ENCODE results near the gene DOCK10. TPM values are rescaled to one million over a fixed set of nuclear protein-coding genes. Genes with fewer than 3 reads are reported as not detected.

DOCK10 gene
- total and polyA plus RNA-seq, 2 donors (not counting 3 experiments of a cell fraction or from before 2014, with no cell fraction given), result 5.8 to 23.0 TPM

DNA sequence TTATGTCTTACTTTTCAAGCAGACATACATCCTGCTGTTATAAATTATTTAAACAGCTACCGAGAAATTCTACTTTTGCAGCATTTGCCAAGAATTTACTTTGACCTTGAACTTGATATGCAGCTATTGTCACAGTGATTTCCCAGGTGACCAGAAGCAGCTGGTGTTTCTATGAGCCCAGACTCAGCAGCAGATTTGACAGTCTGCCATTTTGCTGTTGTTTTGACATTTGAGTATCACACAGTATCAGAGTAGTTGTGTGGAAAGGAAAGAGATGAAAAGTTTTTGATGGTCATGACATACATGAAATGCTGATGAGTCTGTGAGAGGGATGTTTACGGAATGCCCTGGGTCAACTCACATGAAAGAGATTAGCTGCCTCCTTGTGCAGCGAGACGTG is 319.5 kb downstream of the DOCK10 start:
- no peak overlapping the region for H3K27ac ChIP-seq (ENCODE audit: insufficient read depth, low read depth, low read length)
- DNase-seq (ENCODE audit: low read depth, low spot score) (no peak), FAIRE-seq (no peak)
- intact Hi-C loops (cut with micrococcal nuclease), result no loop called here
- H4K20me1 ChIP-seq (replicated peaks; ENCODE audit: control insufficient read depth, extremely low read depth, insufficient read depth, low read length), result no peaks in the 10 kb centered on the region
- no peak for TF ChIP-seq FOS (IDR thresholded peaks at IDR 0.05; ENCODE audit: borderline replicate concordance, insufficient read depth, low read length)
- no peak for TF ChIP-seq POLR2A (IDR thresholded peaks at IDR 0.05; ENCODE audit: low read depth, low read length)
- no peak for TF ChIP-seq CTCF (IDR thresholded peaks at IDR 0.05; ENCODE audit: extremely low read depth in 1 of 2, insufficient read depth in 1 of 2, low read depth in 1 of 2, low read length in 2 of 2)
- TF ChIP-seq POLR2AphosphoS5 (IDR thresholded peaks at IDR 0.05; ENCODE audit: insufficient read depth, low read depth, low read length), result no peak
- no peak for TF ChIP-seq EZH2 (IDR thresholded peaks at IDR 0.05; ENCODE audit: borderline replicate concordance, low read depth, low read length, severe bottlenecking)
- TF ChIP-seq JUN (IDR thresholded peaks at IDR 0.05; ENCODE audit: borderline replicate concordance, insufficient read depth, insufficient read length, low read depth), result no peak
- no peak for TF ChIP-seq MYC (IDR thresholded peaks at IDR 0.05; ENCODE audit: low read depth, low read length)
- TF ChIP-seq, protein P1, sequence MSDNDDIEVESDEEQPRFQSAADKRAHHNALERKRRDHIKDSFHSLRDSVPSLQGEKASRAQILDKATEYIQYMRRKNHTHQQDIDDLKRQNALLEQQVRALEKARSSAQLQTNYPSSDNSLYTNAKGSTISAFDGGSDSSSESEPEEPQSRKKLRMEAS (IDR thresholded peaks at IDR 0.05; ENCODE audit: insufficient read depth, insufficient read length), result no peak
- TF ChIP-seq GATA2 (IDR thresholded peaks at IDR 0.05; ENCODE audit: insufficient read depth, insufficient read length, low read depth, low read length), result no peak
- ChIA-PET CTCF (interaction anchor here (1.6 kb wide), 1 partner anchor 24 kb away, joined by 3 read pairs; no protein-coding TSS in a partner anchor), POLR2A (no interaction called here)
- H3K36me3 ChIP-seq (ENCODE audit: control insufficient read depth in 2 of 2, extremely low read depth in 1 of 2, insufficient read depth in 2 of 2, low read length in 2 of 2), result no peaks in the 10 kb centered on the region
- dilution Hi-C loops (cut with MboI; ENCODE audit: extremely low pct_ligation_motif_present, low sequenced_read_pairs), result no loop called here
- no peak overlapping the region for H3K9ac ChIP-seq (replicated peaks; ENCODE audit: extremely low read depth, insufficient read depth, low read length)
- no peaks in the 10 kb centered on the region for H3K9me3 ChIP-seq (replicated peaks; ENCODE audit: control insufficient read depth, insufficient read depth, low read length)
- no peak overlapping the region for H3K4me3 ChIP-seq (replicated peaks in 1 of 3; ENCODE audit: insufficient read depth in 1 of 3, low read depth in 1 of 3, low read length in 3 of 3)
- no TSS peak for BruUV-seq (replicated peaks)
- H3K27me3 ChIP-seq (ENCODE audit: control insufficient read depth in 2 of 2, insufficient read depth in 2 of 2, low read length in 2 of 2), result no peaks in the 10 kb centered on the region
- H3K4me1 ChIP-seq (ENCODE audit: control insufficient read depth, extremely low read depth, insufficient read depth, low read length), result no peaks in the 10 kb centered on the region
- no peak overlapping the region for H2AFZ ChIP-seq (ENCODE audit: low read depth, low read length)
- H3K9me1 ChIP-seq (replicated peaks; ENCODE audit: control insufficient read depth, extremely low read depth, insufficient read depth, low read length), result no peaks in the 10 kb centered on the region
- no peaks in the 10 kb centered on the region for H3K79me2 ChIP-seq (ENCODE audit: control insufficient read depth, insufficient read depth, low read length)
- no peak overlapping the region for H3K4me2 ChIP-seq (ENCODE audit: insufficient read depth, low read length)
